ENCODE results near the gene EYA2.

EYA2 gene

DNA sequence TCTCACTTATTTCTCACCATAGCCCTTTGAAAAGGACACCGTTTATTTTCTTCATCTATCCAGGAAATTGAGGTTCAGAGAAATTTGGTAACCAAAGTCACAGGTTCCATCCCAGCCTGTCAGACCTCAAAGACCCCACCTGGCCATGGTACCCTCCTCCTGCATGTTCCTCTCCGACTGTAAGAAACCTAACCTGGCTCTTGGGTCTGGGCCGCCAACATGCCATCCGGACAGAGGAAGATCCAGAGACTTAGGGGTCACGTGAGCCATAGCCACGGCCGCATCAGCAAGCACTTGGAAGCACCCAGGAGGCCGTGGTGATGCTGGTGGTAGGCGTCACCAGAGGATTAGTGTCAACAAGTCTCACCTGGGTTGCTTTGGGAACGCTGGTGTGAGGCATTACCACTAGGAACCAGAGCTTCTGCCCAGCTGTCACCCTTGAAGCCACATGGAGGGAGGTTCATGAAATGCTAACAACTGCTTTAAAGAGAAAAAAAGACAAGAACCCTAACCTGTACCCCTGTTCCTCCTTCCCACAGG, 177.1 kb downstream of the EYA2 start:
- Mint-ChIP-seq H3K27ac (no peak overlapping the region), H3K36me3 (ENCODE audit: low read depth) (no peaks in the 10 kb centered on the region), H3K4me1 (ENCODE audit: low read depth) (no peaks in the 10 kb centered on the region), H3K4me3 (no peak overlapping the region), H3K9me3 (peaks cover 20% of the 10 kb centered on the region), H3K27me3 (ENCODE audit: low read depth) (no peaks in the 10 kb centered on the region)
- DNase-seq (ENCODE audit: low spot score) = no peak

- H3K4me1 Mint-ChIP-seq (ENCODE audit: low read depth) = no peaks in the 10 kb centered on the region
- no peak overlapping the region for H3K4me3 Mint-ChIP-seq
- peaks cover 6% of the 10 kb centered on the region for H3K9me3 Mint-ChIP-seq
- no peak overlapping the region for H3K27ac Mint-ChIP-seq
- H3K36me3 Mint-ChIP-seq (ENCODE audit: low read depth) = no peaks in the 10 kb centered on the region
- DNase-seq (ENCODE audit: low spot score) = no peak
- no peaks in the 10 kb centered on the region for H3K27me3 Mint-ChIP-seq (ENCODE audit: low read depth)
Observed at GRCh38 chr20:47073766-47074475, 179.3 kb downstream of the EYA2 start.

DNA sequence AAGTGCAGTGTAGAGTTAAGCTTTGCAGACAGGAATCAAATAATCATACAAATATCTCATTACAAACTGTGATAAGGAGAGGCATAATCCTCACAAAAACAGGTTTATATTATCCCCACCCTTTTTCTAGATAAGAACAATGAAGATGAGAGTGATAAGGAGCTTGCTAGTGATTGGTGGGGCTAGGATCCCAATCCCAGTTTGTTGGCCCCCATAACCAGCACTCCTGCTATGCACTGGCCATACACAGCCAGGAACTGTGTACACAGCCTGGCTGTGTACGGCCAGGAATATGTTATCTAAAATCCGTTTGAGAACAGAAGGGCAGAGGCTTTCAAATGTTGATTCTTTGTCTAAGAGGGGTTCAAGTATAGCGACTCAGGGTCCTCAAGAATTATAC, 180.6 kb downstream of the EYA2 start:
- Mint-ChIP-seq H3K4me1 (ENCODE audit: low read depth) (no peaks in the 10 kb centered on the region), H3K4me3 (no peak overlapping the region), H3K36me3 (ENCODE audit: low read depth) (no peaks in the 10 kb centered on the region), H3K27ac (no peak overlapping the region), H3K9me3 (peaks cover 4% of the 10 kb centered on the region), H3K27me3 (ENCODE audit: low read depth) (no peaks in the 10 kb centered on the region)
- DNase-seq (ENCODE audit: low spot score) = no peak

DNA sequence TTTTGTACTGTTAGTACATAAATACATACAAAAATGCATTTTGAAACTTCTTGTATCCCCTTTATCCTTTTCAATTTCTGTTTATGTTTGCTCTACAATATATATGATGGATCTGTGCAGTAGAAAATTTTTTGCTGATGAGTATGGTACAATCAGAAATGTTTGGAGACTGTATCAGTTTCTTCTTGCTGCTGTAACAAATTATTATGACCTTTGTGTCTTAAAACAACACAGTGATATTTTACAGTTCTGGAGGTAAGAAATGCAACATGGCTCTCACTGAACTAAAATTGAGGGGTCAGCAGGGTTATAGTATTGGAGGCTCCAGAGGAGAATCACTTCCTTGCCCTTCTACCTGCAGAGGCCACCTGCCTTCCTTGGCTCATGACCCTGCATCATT, 184.4 kb downstream of the EYA2 start:
- Mint-ChIP-seq H3K4me3 (no peak overlapping the region), H3K27ac (no peak overlapping the region), H3K27me3 (ENCODE audit: low read depth) (no peaks in the 10 kb centered on the region), H3K9me3 (peaks cover 4% of the 10 kb centered on the region), H3K36me3 (ENCODE audit: low read depth) (no peaks in the 10 kb centered on the region), H3K4me1 (ENCODE audit: low read depth) (no peaks in the 10 kb centered on the region)
- DNase-seq (ENCODE audit: low spot score) = no peak

DNA sequence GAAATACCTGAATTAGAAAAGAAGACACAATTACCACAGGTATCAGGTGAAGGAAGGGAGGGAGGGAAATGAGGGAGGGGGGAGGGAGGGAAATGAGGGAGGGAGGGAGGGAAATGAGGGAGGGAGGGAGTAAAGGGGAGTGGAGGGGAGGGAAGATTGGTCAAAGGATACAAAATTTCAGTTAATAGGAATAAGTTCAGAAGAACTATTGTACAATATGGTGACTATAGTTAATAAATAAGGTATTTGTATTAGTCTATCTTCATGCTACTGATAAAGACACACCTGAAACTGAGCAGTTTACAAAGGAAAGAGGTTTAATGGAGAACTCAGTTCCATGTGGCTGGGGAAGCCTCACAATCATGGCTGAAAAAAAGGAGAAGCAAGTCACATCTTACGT, 185.7 kb downstream of the EYA2 start:
- Mint-ChIP-seq H3K36me3 (ENCODE audit: low read depth) (no peaks in the 10 kb centered on the region), H3K4me1 (ENCODE audit: low read depth) (no peaks in the 10 kb centered on the region), H3K27me3 (ENCODE audit: low read depth) (no peaks in the 10 kb centered on the region), H3K4me3 (no peak overlapping the region), H3K9me3 (peaks cover 4% of the 10 kb centered on the region), H3K27ac (no peak overlapping the region)
- DNase-seq (ENCODE audit: low spot score) = no peak

GRCh38 chr20:47086316-47086715, 191.7 kb downstream of the EYA2 start:
- DNase-seq (ENCODE audit: low spot score) = no peak
- Mint-ChIP-seq H3K27me3 (ENCODE audit: low read depth) (no peaks in the 10 kb centered on the region), H3K4me3 (no peak overlapping the region), H3K9me3 (no peaks in the 10 kb centered on the region), H3K27ac (no peak overlapping the region), H3K4me1 (ENCODE audit: low read depth) (no peaks in the 10 kb centered on the region), H3K36me3 (ENCODE audit: low read depth) (no peaks in the 10 kb centered on the region)

- DNase-seq (ENCODE audit: low spot score) = no peak
- Mint-ChIP-seq H3K4me3 (no peak overlapping the region), H3K27me3 (ENCODE audit: low read depth) (no peaks in the 10 kb centered on the region), H3K27ac (no peak overlapping the region), H3K36me3 (ENCODE audit: low read depth) (no peaks in the 10 kb centered on the region), H3K9me3 (no peaks in the 10 kb centered on the region), H3K4me1 (ENCODE audit: low read depth) (no peaks in the 10 kb centered on the region)
Observed at GRCh38 chr20:47088335-47088734, 193.7 kb downstream of the EYA2 start.

- Mint-ChIP-seq H3K27ac (no peak overlapping the region), H3K4me3 (no peak overlapping the region), H3K9me3 (no peaks in the 10 kb centered on the region), H3K4me1 (ENCODE audit: low read depth) (no peaks in the 10 kb centered on the region), H3K27me3 (ENCODE audit: low read depth) (no peaks in the 10 kb centered on the region), H3K36me3 (ENCODE audit: low read depth) (no peaks in the 10 kb centered on the region)
- DNase-seq (ENCODE audit: low spot score) = no peak
Observed at GRCh38 chr20:47089151-47089550, 194.5 kb downstream of the EYA2 start.

GRCh38 chr20:47090835-47091234, 196.2 kb downstream of the EYA2 start:
- Mint-ChIP-seq H3K4me3 (no peak overlapping the region), H3K4me1 (ENCODE audit: low read depth) (no peaks in the 10 kb centered on the region), H3K27me3 (ENCODE audit: low read depth) (no peaks in the 10 kb centered on the region), H3K36me3 (ENCODE audit: low read depth) (no peaks in the 10 kb centered on the region), H3K27ac (no peak overlapping the region), H3K9me3 (peaks cover 3% of the 10 kb centered on the region)
- no peak for DNase-seq (ENCODE audit: low spot score)

DNA sequence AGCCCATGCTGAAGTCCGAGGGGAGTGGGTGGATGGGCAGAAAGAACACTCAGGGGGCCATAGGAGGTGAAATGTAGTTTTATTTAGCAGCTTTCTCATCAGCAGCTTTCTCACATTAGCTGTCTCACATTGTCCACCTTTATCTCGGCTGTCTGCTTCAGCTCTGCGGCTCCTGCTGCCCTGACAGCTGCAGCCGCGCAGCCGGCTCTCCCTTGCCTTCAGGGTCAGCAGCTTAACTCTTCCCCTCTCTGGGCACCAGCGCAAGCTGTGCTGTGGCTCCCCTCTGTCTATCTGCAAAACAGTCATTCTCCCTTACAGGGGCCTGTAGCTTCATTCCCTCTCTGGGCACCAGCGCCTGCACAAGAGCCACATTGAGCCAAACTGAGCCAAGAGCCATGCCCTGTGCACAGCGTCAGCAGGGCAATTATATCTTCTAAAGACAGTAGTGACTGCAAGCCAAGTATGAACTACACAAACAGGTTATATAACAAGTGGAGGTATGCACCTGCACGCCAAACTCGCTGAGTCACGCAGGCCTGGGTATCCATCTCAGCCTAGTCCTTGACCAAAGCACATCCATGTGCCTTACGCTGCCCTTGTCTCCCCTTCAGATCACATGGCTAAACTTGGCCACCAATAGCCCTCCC, 198.8 kb downstream of the EYA2 start:
- peaks cover 7% of the 10 kb centered on the region for H3K9me3 Mint-ChIP-seq

DNA sequence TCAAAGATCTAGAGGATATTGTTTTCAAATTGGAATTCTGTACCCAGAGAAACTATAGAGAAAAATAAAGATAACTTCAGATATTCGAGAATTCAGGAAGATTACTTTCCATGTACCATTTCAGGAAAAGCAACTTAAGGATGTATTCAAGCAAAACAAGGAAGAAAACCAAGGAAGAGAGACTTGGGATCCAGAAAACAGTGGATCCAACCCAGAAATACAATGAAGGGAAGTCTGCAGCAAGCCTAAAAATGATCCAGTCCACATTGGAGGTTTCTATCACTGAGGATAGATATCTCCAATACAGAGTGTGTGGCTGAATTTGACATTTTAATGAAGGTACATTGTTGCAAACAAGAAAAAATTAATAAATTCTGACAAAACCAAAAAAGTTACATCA, 201.0 kb downstream of the EYA2 start:
- H3K4me1 Mint-ChIP-seq (ENCODE audit: low read depth) = no peaks in the 10 kb centered on the region
- peaks cover 7% of the 10 kb centered on the region for H3K9me3 Mint-ChIP-seq
- no peak overlapping the region for H3K27ac Mint-ChIP-seq
- H3K27me3 Mint-ChIP-seq (ENCODE audit: low read depth) = peaks cover 3% of the 10 kb centered on the region
- H3K36me3 Mint-ChIP-seq (ENCODE audit: low read depth) = no peaks in the 10 kb centered on the region
- DNase-seq (ENCODE audit: low spot score) = no peak
- H3K4me3 Mint-ChIP-seq = no peak overlapping the region

More for the DNA sequence above, 198.8 kb downstream of the EYA2 start:
- DNase-seq (ENCODE audit: low spot score) = no peak
- Mint-ChIP-seq H3K36me3 (ENCODE audit: low read depth) (no peaks in the 10 kb centered on the region), H3K27ac (no peak overlapping the region), H3K27me3 (ENCODE audit: low read depth) (no peaks in the 10 kb centered on the region), H3K4me1 (ENCODE audit: low read depth) (no peaks in the 10 kb centered on the region), H3K4me3 (no peak overlapping the region)

DNA sequence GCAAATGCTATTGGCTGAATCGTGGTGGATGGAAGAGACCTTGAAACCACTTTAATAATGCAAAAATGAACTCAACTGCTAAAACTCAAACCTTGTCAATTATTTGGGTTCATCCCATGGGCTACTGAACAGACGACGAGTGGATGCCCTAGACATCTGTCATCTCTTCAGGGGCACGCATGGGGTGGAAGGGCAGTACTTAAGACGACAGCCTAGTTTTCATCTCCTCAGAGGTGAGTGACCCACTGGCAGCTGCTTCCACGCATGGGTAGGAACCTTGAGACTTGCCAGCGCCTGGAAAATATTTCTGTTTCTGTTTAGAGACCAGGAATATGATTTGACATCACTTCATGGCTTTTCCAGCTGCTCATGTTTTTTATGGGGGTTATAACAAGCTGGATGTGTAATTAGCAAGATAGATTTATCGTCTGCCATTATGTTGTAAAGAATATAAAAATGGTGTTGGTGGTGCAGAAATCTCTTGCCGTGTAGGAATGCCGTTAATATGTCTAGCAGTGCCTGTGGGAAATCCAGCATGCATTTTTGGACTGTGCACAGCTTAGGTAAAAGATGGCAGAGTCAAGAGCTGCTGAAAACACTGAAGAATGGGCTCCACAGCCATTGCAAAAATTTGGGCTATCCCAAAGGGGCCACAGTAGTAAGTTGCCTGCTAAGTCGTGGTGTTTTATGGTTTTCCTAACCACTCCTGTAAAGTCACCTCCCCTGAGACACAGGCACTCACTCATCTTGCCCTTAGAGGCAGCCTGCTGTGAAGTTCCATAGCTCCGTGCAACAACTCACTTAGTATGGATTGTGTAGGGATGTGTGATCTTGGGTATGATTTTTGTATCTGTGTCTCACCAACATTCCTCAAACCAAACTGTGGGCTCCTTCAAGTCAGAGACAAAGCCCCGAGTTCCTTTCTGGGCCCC, 203.3 kb downstream of the EYA2 start:
- DNase-seq (ENCODE audit: low spot score) = no peak
- H3K27ac Mint-ChIP-seq = no peak overlapping the region
- H3K4me1 Mint-ChIP-seq (ENCODE audit: low read depth) = no peaks in the 10 kb centered on the region
- H3K9me3 Mint-ChIP-seq = peaks cover 7% of the 10 kb centered on the region
- no peaks in the 10 kb centered on the region for H3K36me3 Mint-ChIP-seq (ENCODE audit: low read depth)
- H3K4me3 Mint-ChIP-seq = no peak overlapping the region
- H3K27me3 Mint-ChIP-seq (ENCODE audit: low read depth) = peaks cover 3% of the 10 kb centered on the region

- Mint-ChIP-seq H3K27ac (no peak overlapping the region), H3K9me3 (peaks cover 11% of the 10 kb centered on the region), H3K4me1 (ENCODE audit: low read depth) (no peaks in the 10 kb centered on the region), H3K27me3 (ENCODE audit: low read depth) (peaks cover 3% of the 10 kb centered on the region), H3K36me3 (ENCODE audit: low read depth) (no peaks in the 10 kb centered on the region), H3K4me3 (no peak overlapping the region)
- DNase-seq (ENCODE audit: low spot score) = no peak
Observed at GRCh38 chr20:47099093-47099492, 204.4 kb downstream of the EYA2 start.

Measured in T-helper 2 cell treated with Interferon-gamma antibody and Interleukin-4, amounts not matched to agents 5 μg/mL and 100 μg/mL, for 36 hours (primary cell).